GM10266 (cell line): ENCODE results near the gene TMED4.
A peak's percentile ranks its signal among the peaks of the same experiment; 100 is the strongest.
"Not testable (repeated sequence)": the region's sequence is repeated elsewhere in the genome, so short reads cannot be mapped to it uniquely, and the experiment has no call there.

ENCODE experiments used
- DNase-seq: peaks from one replicate; pipeline ENCODE4 v3.0.0; 2012; ENCODE audit errors: extremely low spot score
- TF ChIP-seq, protein P1 (sequence below): IDR thresholded peaks from 2 replicates; pipeline ENCODE4 v1.5.1; 2012; ENCODE audit warnings: mild to moderate bottlenecking, low read depth; ENCODE audit not compliant: control insufficient read depth, insufficient read depth; ENCODE audit errors: missing control alignments

Gene TMED4

DNA sequence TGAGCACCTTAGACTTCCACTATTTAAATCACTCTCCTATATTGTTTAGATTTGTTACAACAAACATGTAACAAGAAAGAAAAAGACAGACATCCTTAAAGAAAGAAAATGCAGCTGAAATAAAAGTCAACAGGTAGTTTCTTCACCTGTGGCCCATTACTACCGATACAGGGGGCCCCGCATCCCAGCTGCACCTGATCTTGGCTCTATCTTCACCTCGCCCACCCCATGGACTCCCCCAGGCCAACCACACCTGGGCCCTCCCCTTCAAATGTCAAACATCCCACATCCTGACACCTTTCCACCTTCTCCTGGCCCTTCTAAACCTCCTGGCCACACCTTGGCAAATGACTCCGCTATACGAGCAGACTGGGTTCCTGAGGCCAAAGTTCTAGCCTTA lies 15.4 kb downstream of the TMED4 start:
- TF ChIP-seq, protein P1, sequence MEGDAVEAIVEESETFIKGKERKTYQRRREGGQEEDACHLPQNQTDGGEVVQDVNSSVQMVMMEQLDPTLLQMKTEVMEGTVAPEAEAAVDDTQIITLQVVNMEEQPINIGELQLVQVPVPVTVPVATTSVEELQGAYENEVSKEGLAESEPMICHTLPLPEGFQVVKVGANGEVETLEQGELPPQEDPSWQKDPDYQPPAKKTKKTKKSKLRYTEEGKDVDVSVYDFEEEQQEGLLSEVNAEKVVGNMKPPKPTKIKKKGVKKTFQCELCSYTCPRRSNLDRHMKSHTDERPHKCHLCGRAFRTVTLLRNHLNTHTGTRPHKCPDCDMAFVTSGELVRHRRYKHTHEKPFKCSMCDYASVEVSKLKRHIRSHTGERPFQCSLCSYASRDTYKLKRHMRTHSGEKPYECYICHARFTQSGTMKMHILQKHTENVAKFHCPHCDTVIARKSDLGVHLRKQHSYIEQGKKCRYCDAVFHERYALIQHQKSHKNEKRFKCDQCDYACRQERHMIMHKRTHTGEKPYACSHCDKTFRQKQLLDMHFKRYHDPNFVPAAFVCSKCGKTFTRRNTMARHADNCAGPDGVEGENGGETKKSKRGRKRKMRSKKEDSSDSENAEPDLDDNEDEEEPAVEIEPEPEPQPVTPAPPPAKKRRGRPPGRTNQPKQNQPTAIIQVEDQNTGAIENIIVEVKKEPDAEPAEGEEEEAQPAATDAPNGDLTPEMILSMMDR = no peak
- DNase-seq = no peak

DNA sequence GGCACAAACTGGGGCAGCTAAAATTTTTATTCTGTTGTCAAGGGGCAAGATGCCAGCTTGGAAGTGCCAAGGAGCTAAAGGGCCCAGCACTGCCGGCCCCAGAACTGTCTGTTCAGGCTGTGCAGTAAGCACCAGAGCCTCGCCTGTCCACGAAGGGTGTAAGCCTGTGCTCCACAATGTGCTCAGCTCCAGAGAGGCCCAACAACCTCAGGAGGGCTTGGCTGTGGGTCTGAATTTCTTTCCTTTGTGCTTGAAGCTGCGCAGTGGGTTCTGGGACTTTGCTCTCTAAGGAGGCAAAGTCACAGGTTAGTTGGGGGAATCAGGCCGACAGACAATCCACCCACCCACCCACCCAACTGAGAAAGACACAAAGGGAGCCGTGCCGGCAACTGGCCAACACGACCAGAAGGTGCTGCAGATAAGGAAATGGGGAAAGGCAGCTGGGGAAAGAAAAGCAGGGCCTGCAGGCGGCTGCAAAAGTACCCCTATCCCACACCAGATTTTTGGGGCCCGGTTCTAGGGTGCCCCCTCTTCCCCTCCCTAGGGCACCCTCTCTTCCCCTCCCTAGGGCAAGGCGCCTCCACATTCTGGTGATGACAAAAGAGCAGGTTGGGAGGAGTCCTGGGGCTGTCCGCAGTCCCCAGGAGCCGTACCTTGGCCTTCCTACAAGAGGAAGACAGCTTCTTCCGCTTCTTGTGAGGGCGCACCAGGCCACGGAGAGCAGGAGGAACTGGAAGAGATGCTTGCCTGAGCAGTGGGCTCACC lies 16.1 kb downstream of the TMED4 start:
- TF ChIP-seq, protein P1 = no peak
- no peak for DNase-seq

DNA sequence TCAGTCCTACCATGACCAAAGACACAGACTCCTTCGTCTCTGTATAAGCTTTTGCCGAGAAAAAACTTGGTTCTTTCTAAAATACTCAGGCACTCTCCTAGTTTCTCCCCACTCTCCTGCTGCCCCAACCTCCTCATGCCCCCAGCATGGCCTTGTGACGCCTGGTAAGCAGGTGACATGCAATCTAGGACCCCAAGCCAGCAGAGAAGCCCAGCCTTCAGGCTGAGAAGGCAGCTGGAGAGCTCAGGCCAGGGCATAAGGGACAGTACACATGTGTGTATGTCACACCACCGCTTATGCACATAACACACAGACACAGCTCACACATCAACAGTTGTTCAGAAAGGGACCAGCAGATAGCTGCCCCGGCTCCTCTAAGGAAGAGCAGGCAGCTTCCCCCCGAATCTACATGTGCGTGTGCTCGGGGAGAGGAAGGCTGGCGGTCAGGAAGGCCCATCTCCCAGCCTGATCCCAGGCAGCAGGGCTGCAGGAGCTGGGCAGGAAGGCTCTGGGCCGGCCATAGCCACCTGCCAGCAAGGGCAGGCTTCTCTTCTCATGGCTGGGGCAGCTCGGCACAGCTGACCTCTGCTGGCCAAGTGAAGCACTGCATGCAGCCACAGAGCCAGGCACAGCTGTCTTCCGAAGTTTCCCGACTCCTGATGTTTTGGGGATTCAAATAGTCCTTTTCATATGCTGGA lies 16.8 kb downstream of the TMED4 start:
- TF ChIP-seq, protein P1 = peak; percentile 98
- DNase-seq = peak; percentile 62

DNA sequence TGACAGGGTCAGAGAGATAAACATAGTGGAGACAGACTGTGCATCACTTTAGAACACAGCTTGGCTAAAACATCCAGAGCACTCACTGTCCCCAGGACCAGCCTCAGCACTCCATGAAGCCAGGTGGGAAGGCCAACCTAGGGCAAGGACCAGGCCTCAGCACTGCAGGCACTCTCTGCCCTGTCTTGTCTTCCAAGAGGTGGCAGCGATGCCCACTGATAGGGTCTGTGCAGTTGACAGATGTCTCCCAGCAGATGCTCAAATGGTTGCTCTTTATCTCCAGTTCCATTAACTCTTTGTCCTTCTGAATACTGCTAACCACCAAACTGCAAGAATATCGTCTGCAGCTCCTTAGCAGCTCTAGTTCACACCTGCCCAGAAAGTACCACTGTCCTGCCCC lies 17.4 kb downstream of the TMED4 start:
- TF ChIP-seq, protein P1 = no peak
- no peak for DNase-seq

DNA sequence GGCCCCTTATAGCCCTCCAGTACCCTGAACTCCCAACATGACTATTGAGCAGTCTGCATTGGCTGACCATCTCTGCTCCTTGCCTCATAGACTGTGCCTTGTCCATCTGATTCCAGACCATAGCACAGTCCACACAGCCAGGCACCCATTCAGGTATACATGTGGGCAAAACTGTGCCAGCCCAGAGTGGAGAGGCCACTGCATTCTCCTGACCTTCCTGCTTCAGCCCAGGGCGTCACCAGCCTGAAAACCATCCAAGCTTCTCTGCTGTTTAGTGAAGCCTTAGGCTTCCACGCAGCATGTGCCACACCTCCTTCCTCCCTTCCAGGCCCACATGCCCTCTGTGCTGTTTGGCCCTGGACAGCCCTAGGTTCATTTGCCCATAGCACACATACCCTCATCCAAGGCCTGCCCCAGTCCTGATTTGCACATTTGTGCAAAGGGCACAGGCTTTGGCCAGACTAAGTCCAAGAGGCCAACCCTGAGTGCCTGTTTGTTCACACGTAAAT lies 18.8 kb downstream of the TMED4 start:
- TF ChIP-seq, protein P1 = no peak
- no peak for DNase-seq

DNA sequence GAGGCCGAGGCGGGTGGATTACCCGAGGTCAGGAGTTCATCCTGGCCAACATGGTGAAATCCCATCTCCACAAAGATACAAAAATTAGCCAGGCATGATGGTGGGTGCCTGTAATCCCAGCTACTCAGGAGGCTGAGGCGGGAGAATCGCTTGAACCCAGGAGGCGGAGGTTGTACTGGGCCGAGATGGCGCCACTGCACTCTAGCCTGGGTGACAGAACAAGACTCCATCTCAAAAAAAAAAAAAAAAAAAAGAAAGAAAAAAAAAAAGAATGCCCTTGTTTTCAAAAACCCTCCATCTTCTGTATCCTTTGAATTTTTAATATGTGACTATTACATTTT lies 19.4 kb downstream of the TMED4 start:
- not testable (repeated sequence) for DNase-seq

DNA sequence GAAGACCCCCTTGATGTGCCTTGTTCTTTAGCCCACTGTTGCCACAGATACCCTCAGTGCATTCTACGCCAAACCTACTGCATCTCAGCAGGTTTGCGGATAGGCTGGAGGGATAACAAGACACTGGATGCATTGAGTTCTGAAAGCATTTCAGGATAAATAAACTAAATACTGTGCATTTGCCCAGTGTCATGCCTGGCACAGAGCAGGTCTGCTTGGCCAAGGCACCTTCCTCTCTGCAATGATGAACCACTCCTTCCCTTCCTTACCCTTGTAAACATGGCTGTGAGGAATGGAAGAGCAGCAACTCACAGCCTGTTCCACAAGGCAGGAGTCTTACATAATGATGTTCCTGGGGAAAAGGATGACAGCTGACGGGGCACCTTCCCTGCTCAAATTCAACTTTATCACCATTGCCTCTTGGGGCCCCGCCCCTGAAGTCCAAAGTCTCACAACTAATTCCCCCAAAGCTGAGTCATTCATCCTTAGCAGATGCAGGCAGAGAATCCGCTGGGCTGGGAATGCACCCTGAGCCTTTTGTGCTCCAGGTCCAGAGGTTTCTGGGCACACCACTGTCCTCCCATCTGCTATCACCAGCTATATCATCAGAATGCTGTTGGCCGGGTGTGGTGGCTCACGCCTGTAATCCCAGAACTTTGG lies 19.9 kb downstream of the TMED4 start:
- DNase-seq = no peak
- TF ChIP-seq, protein P1 = no peak
